HEK293 (cell line): ENCODE results near the gene TMEM151B.

Source experiments
- GLI4 ChIP-seq: fragments of 450-650 bp; formaldehyde crosslinking; IDR thresholded peaks from 2 replicates; pipeline ENCODE4 v1.5.1; 2016; ENCODE audit warnings: missing biosample characterization, missing genetic modification characterization
- KLF7 ChIP-seq: fragments of 450-650 bp; formaldehyde crosslinking; IDR thresholded peaks from 2 replicates; pipeline ENCODE4 v1.5.1; 2016; ENCODE audit warnings: missing biosample characterization, missing genetic modification characterization, borderline replicate concordance
- ZNF596 ChIP-seq: fragments of 450-650 bp; IDR thresholded peaks from 2 replicates; pipeline ENCODE4 v1.5.0; 2018; ENCODE audit warnings: missing biosample characterization, mild to moderate bottlenecking, missing genetic modification characterization, moderate library complexity
- ZNF777 ChIP-seq: fragments of 450-650 bp; formaldehyde crosslinking; IDR thresholded peaks from 2 replicates; pipeline ENCODE4 v1.5.1; 2017; ENCODE audit warnings: missing biosample characterization, missing genetic modification characterization, borderline replicate concordance
- TF ChIP-seq, protein P1 (sequence below): fragments of 450-650 bp; formaldehyde crosslinking; IDR thresholded peaks from 2 replicates; pipeline ENCODE4 v1.5.1; 2017; ENCODE audit warnings: missing biosample characterization, missing genetic modification characterization
- TF ChIP-seq, protein P2 (sequence below): fragments of 450-650 bp; formaldehyde crosslinking; IDR thresholded peaks from 2 replicates; pipeline ENCODE4 v1.5.1; 2016; ENCODE audit warnings: missing biosample characterization, missing genetic modification characterization

DNA sequence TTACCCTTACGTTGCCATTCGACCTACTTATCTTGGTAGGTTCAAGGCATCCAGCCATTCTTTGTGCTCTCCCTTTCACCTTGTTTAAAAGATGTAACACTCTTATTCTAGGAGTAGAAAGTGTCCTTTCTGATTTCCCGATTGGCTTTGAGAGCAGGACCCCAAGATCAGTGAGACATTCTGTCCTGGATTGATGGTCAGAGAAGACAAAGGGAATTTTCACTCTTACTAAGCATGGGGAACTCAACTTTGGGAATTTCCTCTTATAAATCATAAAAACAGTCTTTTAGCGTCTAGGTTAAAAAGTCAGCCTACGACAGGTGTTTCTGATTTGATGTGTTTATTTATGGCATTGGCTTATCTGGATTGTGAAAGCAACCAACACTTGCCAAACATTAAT lies 45.7 kb downstream of the TMEM151B start:
- TF ChIP-seq, protein P1, sequence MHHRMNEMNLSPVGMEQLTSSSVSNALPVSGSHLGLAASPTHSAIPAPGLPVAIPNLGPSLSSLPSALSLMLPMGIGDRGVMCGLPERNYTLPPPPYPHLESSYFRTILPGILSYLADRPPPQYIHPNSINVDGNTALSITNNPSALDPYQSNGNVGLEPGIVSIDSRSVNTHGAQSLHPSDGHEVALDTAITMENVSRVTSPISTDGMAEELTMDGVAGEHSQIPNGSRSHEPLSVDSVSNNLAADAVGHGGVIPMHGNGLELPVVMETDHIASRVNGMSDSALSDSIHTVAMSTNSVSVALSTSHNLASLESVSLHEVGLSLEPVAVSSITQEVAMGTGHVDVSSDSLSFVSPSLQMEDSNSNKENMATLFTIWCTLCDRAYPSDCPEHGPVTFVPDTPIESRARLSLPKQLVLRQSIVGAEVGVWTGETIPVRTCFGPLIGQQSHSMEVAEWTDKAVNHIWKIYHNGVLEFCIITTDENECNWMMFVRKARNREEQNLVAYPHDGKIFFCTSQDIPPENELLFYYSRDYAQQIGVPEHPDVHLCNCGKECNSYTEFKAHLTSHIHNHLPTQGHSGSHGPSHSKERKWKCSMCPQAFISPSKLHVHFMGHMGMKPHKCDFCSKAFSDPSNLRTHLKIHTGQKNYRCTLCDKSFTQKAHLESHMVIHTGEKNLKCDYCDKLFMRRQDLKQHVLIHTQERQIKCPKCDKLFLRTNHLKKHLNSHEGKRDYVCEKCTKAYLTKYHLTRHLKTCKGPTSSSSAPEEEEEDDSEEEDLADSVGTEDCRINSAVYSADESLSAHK = no peak
- no peak for TF ChIP-seq ZNF596
- no peak for TF ChIP-seq ZNF777 (tag by site-specific recombination)
- TF ChIP-seq GLI4 (tag by site-specific recombination) = no peak
- TF ChIP-seq, protein P2, sequence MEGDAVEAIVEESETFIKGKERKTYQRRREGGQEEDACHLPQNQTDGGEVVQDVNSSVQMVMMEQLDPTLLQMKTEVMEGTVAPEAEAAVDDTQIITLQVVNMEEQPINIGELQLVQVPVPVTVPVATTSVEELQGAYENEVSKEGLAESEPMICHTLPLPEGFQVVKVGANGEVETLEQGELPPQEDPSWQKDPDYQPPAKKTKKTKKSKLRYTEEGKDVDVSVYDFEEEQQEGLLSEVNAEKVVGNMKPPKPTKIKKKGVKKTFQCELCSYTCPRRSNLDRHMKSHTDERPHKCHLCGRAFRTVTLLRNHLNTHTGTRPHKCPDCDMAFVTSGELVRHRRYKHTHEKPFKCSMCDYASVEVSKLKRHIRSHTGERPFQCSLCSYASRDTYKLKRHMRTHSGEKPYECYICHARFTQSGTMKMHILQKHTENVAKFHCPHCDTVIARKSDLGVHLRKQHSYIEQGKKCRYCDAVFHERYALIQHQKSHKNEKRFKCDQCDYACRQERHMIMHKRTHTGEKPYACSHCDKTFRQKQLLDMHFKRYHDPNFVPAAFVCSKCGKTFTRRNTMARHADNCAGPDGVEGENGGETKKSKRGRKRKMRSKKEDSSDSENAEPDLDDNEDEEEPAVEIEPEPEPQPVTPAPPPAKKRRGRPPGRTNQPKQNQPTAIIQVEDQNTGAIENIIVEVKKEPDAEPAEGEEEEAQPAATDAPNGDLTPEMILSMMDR (tag by site-specific recombination) = no peak
- no peak for TF ChIP-seq KLF7 (tag by site-specific recombination)
